T-helper 1 cell treated with Interleukin-12 subunit alpha and Interleukin-12 subunit beta and Interleukin-4 antibody, amounts not matched to agents 30 μg/mL and 1 μg/mL, for 36 hours (primary cell): Measurements from ENCODE around the gene UGT2A1.

ENCODE experiments used
- H3K27ac Mint-ChIP-seq: one replicate; pipeline ENCODE4 v1.8.0; 2021; ENCODE audit warnings: mild to moderate bottlenecking, mixed read lengths
- H3K27me3 Mint-ChIP-seq: one replicate; pipeline ENCODE4 v1.8.0; 2021; ENCODE audit warnings: low read depth, mixed read lengths
- H3K36me3 Mint-ChIP-seq: one replicate; pipeline ENCODE4 v1.8.0; 2021; ENCODE audit warnings: low read depth, mixed read lengths
- H3K4me1 Mint-ChIP-seq: one replicate; pipeline ENCODE4 v1.8.0; 2021; ENCODE audit warnings: low read depth, mixed read lengths
- H3K4me3 Mint-ChIP-seq: one replicate; pipeline ENCODE4 v1.8.0; 2021; ENCODE audit warnings: mild to moderate bottlenecking, moderate library complexity, mixed read lengths
- H3K9me3 Mint-ChIP-seq: one replicate; pipeline ENCODE4 v1.8.0; 2021; ENCODE audit warnings: mixed read lengths

The UGT2A1 gene

GRCh38 chr4:69549651-69550050 is 103.4 kb downstream of the UGT2A1 start:
- H3K27me3 Mint-ChIP-seq, result no peaks in the 10 kb centered on the region
- no peaks in the 10 kb centered on the region for H3K9me3 Mint-ChIP-seq
- no peak overlapping the region for H3K27ac Mint-ChIP-seq
- H3K36me3 Mint-ChIP-seq, result no peaks in the 10 kb centered on the region
- H3K4me3 Mint-ChIP-seq, result no peak overlapping the region
- no peaks in the 10 kb centered on the region for H3K4me1 Mint-ChIP-seq

GRCh38 chr4:69546134-69546765 is 106.8 kb downstream of the UGT2A1 start:
- H3K36me3 Mint-ChIP-seq, result no peaks in the 10 kb centered on the region
- no peak overlapping the region for H3K27ac Mint-ChIP-seq
- H3K4me3 Mint-ChIP-seq, result no peak overlapping the region
- no peaks in the 10 kb centered on the region for H3K9me3 Mint-ChIP-seq
- H3K27me3 Mint-ChIP-seq, result no peaks in the 10 kb centered on the region
- no peaks in the 10 kb centered on the region for H3K4me1 Mint-ChIP-seq
